Measurements from ENCODE around the gene TEKT1. TPM values are rescaled to one million over a fixed set of nuclear protein-coding genes. Genes with fewer than 3 reads are reported as not detected.
"Not testable (repeated sequence)": the region's sequence is repeated elsewhere in the genome, so short reads cannot be mapped to it uniquely, and the experiment has no call there.

TEKT1 gene
- total RNA-seq, 2 donors from 2014 or later = not detected

DNA sequence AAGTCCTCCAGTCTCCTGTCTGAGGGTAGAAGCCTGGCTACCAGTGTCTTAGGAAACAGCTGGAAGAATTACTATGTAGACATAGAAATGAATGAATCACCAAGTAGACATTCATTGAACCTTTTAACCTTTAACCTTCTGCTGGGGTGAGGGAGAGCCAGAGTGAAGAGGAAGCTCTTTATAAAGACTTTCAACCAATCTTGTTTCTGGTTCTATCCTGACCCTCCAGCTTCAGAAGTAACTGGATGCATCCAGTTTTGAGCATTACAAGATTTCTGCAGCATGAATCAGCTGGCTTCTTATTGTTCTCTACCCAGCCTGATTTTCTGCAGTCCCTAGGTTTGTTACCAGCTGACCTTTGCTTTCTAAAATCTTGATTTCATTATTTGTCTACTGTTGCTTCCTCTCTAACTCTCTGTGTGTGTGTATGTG is 8.5 kb downstream of the TEKT1 start:
- no peak for ATAC-seq
- intact Hi-C loops (cut with DNase I) = no loop called here
- no peak for DNase-seq

DNA sequence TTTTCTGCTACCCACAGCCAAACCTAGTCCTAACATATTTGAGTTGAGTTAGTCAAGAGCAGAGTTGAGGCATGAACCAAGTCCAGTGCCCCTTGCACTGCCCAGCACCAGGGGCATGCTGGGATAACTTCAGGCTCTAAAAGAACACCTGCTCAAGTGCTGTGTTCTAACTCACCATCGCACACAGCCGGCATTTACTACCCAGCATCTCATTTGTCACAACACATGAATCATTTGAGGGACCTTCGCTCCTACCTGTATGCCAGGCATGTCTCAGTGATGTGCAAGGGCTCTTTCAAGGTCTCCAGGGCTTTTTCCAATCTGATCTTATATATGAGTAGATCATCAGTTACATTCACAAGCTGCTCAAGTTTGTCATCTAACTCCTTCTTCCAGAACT is 12.6 kb downstream of the TEKT1 start:
- ATAC-seq (no peak), DNase-seq (no peak)
- intact Hi-C loops (cut with DNase I) = no loop called here

DNA sequence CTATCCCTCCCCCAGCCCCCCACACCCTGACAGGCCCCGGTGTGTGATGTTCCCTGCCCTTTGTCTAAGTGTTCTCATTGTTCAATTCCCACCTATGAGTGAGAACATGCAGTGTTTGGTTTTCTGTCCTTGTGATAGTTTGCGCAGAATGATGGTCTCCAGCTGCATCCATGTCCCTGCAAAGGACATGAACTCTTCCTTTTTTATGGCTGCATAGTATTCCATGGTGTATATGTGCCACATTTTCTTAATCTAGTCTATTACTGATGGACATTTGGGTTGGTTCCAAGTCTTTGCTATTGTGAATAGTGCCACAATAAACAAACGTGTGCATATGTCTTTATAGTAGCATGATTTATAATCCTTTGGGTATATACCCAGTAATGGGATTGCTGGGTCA is 15.2 kb downstream of the TEKT1 start:
- ATAC-seq; DNase-seq; intact Hi-C loops (cut with DNase I): not testable (repeated sequence)

DNA sequence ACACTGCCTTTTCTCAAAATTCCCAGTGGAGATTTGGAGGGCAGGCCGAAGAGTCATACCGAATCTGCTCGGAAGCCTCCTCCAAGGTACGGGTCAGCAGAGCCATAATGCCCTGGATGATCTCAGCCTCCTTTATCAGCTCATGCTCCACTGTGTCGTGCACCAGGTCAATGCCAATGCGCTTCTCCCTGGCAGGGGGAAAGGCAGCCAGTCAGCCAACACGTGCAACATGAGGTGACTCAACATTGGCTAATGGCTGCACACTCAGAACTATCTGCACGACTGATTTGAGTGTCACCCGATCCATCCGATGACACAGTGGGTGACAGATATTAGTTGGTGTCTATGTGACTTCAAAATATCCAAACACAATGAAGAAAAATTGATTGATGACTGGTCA is 15.8 kb downstream of the TEKT1 start:
- ATAC-seq = no peak
- intact Hi-C loops (cut with DNase I) = no loop called here

DNA sequence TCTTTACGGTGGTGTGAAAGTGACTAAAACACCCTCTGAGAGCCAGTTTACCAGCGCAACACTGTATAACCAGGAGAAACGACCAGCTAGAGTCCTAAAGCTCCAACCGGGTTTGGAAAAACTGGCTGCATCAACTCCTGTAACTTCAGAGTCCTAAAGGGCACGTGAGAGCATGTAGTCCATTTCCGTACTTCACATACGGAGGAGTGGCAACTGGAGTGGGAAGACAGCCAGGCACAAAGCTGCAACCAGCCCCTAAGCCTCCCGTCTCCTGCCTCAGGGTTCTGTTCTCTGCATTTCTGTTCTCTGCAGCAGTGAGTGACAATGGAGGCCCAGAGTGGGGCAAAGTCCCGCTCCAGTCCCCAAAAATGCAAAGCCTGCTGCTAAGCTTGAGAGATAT is 19.2 kb downstream of the TEKT1 start:
- ATAC-seq (no peak), DNase-seq (no peak)
- intact Hi-C loops (cut with DNase I) = no loop called here

More for the DNA sequence above, 15.8 kb downstream of the TEKT1 start:
- DNase-seq = no peak

DNA sequence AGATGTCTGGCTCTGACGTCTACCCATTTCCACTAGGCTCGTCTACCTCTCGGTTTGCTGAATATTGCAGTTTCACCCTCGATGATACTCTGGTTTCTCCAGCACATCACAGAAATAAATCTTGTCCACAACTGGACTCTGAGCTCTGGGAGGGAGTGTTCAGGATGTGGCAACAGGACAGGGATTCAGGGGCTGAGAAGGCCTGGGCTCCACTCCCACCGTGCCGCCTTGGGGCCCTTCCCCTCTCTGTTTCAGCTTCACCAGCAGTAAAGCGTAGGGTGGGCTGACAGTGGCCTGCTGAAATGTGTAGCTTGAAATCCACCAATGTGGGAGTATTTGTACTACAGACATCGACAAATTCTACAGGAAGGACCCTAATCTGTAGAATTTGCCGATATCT is 20.0 kb downstream of the TEKT1 start:
- ATAC-seq (no peak), DNase-seq (no peak)
- intact Hi-C loops (cut with DNase I) = no loop called here

DNA sequence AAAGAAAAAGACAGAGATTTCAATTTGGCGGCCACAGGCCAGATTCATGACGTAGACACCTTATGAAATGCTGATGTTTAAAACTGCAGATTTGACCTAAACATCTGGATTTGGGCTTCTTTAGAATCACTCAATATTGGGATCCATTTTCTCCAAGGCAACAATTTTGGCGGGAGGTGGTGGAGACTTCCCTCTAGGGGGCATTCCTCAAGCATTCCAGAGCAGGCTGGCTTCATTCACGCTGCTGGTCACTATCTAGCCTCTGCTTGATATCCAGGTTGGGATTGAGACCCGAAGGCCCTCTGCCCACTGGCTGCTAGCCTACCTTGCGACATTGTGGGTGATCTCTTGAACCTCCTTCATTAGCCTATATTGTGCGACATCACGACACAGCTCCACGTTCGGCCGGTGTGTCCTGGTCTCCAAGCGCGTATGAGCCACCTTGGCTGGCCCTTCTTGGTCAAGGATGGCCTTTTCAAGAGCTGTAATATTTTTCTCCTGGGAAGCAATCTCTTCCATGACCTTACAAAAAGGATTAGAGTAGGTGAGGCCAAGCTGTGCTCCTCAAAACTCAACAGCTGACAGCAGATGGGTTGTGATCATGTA is 31.0 kb downstream of the TEKT1 start:
- no peak for ATAC-seq
- intact Hi-C loops (cut with DNase I) = no loop called here
- DNase-seq = no peak

DNA sequence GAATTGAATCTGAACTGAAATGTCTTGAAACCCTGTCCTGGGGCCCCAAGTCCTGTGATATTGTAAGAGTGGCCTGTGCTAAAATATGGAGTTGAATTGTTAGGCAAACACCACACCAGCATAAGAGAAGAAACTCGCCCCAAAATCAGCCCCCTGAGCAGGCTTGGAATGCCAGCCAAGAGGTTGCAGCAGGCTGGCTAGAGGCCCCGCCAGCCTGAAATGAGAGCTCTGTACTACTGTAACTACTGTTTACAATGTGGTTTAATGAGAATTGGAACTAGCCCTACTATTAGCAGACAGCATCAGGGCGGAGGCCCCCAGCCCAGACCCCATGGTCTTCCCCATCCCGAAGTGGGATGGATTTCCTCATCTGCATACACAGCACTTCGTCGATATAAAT is 31.8 kb downstream of the TEKT1 start:
- ATAC-seq = no peak
- intact Hi-C loops (cut with DNase I) = no loop called here
- no peak for DNase-seq

DNA sequence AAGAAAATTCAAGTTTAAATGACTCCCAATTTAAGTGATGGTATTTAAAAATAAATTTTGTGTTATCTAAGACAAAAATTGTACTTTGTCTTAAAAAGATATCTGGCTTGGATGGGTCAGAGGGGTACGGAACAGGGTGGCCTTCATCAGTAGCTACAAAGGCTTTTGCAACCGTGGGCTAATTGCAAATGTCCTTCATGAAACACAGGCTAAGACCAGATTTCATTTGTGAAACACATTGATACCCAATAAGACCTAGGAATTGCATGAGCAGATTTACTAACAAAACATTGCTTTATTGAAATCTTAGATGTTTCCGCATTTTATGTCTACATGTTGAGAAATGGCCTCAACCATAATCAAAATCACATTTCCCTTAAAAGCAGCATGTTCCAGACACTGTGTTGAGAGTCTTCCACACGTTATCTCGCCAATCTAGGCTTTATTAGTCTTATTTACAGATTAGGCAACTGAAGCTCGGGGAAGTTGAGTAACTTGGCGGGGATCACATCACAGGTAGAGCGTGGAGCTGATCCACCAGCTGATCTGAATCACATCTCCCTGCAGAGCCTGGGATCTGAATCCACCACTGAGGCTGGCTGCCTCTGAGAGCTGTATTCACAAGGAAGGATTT is 33.7 kb downstream of the TEKT1 start:
- DNase-seq = no peak
- intact Hi-C loops (cut with DNase I) = no loop called here
- ATAC-seq = no peak

DNA sequence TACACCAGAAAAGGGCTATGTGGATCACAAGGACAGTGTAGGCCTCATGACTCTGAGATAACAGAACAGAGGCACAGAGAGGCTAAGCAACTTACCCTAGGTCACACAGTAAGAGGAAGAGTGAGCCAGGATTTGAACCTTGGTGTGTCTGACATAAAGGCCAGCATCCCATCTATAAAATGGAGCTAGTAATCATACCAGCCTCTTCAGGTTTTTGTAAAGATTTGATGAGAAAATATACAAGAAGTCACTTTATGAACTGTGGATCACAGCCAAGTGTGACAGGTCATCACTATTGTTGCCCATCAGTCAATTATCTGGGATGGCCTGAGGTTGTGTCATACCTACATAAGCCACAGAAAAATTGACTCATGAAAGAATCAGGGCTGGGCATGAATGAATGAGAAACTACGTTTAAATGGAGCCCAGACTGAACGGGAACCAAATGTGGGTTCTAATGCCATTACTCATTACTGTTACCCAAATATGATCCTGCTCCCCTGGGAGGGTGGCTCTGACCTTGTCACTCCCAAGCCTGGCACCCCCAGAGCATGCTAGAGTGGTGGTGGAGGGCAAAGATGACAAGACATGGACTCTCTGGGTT is 34.5 kb downstream of the TEKT1 start:
- no peak for DNase-seq
- no peak for ATAC-seq
- intact Hi-C loops (cut with DNase I) = no loop called here

DNA sequence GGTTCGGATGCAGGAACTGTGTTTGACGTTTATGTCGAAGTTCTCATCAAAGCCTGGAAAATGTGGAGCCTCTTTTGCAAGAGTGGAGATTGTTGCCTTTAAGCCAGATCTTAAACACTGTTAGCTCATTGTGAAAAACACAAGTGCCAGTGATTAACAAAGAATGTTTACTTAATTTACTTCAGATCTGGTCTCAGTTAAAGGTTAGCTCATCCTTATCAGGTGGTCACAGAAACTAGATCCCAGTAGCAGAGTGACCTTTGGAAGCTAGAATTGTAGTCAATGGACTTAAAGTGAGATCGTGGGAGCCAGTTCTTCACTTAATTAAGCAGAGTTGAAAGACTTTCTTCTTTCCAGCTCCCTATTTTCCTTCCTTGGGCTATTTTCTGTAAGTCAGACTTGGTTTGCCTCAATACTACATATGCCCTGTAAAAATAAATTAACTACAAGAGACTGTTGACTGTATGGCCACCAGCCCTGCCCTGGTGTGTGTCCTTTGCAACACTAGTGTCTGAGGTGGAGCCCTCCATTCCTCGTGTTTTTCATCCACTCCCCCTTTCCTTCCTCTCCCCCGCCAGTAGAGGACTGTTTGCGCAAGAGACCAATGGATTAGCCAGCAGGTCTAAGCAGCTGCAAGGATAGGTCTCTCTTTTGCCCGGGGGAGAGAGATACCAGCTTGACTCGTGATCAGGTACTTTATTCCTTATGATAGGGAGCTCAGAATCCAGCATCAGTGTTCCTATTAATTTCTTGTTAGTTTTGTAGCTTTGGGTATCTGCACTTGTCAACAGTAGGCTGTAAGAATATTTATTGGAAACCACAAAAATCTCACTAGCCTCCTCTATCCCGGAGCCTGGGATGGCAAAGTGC is 35.3 kb downstream of the TEKT1 start:
- no peak for ATAC-seq
- intact Hi-C loops (cut with DNase I) = no loop called here
- DNase-seq = no peak

DNA sequence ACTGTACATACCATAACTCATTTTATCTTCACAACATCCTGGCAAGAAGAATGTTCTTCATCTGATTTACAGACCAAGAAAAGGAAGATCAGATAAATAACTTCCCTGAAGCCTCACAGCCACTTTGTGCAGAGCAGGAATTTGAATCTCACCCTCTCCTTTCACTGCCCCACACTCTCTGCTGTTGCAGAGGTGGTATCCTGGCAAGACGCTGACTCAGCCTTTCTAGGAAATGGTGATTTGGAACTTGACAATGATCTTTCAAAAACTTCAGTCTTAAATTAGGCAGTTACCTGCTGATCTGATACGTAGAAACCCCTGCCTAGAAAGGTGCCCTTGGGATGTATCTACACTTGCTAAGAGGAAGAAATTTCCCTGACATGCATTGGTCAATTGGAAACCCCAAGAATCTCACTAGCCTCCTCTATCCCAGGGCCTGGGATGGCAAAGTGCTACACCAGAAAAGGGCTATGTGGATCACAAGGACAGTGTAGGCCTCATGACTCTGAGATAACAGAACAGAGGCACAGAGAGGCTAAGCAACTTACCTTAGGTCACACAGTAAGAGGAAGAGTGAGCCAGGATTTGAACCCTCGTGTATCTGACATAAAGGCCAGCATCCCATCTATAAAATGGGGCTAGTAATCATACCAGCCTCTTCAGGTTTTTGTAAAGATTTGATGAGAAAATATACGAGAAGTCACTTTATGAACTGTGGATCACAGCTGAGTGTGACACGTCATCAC is 37.6 kb downstream of the TEKT1 start:
- DNase-seq (no peak), ATAC-seq (no peak)
- intact Hi-C loops (cut with DNase I) = no loop called here

DNA sequence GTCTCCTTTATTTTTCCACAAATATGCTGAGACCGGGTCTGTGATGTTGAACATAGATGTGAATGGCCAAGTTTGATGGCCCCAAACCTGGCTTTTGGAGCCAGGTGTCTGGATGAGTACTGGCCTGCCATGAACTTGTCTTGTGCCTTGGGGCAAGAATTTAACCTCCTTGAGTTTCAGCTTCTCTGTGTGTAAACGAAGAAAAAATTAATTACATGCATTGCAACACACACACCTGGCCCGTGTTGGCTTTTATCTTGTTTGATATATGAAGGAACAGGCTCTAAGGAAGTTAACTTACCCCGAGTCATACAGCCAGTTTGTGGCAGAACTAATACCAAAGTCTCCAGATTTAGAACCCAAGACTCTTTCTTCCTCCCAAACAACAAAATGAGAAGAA is 42.4 kb downstream of the TEKT1 start:
- no peak for ATAC-seq
- DNase-seq = no peak
- intact Hi-C loops (cut with DNase I) = no loop called here

DNA sequence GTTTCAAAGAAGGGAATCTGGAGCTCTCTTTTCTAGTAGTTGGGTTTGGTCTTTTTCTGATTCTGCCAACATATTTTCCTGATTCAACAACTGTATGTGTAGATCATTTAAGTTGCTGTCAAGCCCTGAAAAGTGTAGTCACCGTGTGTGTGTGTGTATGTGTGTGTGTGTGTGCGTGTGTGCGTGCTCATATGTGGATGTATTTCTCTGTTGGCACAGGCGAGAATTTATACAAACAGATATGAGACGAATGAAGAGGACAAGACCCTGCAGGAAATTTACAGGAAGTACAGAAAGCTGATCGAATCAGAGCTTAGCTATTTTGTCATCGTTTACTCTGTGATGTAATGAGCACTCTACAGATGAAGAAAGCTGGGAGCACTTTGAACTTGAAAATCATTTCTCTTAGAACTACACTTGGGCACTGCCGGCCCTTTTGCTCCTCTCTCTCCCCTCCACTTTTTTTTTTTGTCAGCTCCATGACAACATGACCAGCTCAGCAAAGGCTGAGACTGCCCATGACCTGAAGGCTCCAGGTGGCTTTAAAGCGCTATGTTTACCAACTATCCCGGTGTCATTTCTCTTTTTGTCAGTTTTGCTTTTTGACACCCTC is 44.3 kb downstream of the TEKT1 start:
- intact Hi-C loops (cut with DNase I) = no loop called here
- DNase-seq (no peak), ATAC-seq (no peak)

DNA sequence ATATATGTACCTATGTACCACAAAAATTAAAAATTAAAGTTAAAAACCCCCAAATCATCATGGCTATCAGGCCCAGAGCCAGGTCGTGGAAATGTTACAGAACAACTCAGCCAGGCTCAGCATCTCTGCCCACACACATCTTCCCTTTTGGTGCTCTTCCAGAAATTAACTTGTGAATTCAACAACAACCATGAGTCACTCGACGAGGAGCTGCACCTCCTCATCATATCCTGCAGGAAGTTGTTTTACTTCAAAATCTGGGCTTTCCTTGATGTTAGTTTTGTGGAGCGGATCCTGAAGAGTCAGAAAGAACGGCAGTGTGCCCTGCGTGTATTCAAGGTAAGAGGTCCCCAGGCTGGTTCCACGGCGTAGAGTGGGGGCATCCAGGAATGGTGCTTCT is 44.9 kb downstream of the TEKT1 start:
- intact Hi-C loops (cut with DNase I) = no loop called here
- DNase-seq = no peak
- ATAC-seq = no peak

DNA sequence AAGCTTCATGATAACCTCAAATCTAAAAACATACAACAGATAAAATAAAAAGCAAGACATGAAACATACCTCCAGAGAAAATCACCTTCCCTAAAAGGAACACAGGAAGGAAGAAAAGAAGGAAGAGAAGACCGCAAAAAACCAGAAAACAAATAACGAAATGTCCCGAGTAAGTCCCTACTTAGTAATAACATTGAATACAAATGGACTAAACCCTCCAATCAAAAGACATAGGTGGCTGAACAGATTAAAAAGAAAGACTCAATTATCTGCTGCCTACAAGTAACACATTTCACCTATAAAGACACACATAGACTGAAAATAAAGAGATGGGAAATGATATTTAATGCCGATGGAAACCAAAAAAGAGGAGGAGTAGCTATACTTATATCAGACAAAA is 49.3 kb downstream of the TEKT1 start:
- no peak for DNase-seq
- ATAC-seq = no peak
- intact Hi-C loops (cut with DNase I) = no loop called here

DNA sequence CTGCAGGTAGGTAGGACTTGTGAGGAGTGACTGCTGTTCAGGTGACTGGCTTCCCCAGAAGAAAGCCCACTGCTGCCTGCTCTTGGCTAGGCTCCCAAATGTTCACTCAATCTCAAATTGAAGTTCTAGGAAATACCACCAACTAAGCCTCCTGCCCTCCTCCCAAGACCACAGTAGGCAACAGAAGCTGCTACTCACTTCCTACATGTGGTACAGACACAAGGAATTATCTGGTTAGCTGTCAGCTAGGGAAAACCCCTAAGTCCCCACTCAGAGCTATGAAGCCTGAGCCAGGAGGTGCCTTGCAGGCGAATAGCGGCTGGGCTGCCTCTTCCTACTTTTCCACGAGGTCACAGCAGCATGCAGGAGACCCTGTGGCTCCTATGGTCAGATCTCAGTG is 50.6 kb downstream of the TEKT1 start:
- DNase-seq = no peak
- ATAC-seq = no peak
- intact Hi-C loops (cut with DNase I) = no loop called here

DNA sequence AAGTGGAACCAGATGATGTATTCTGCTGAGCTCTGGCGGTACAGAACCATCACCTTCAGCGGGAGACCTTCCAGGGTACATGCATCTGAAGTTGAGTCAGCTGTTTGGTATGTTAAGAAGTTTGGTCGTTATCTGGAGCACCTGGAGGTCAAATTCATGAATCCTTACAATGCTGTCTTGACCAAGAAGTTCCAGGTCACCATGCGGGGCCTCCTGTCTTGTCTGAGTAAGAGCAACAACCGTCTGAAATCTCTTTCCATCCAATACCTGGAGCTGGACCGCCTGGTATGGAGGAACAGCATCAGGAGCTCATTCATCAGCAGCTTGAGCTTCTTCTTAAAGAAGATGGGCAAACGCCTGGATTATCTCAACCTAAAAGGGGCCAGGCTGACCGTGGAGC is 51.5 kb downstream of the TEKT1 start:
- ATAC-seq (no peak), DNase-seq (no peak)
- intact Hi-C loops (cut with DNase I) = no loop called here

DNA sequence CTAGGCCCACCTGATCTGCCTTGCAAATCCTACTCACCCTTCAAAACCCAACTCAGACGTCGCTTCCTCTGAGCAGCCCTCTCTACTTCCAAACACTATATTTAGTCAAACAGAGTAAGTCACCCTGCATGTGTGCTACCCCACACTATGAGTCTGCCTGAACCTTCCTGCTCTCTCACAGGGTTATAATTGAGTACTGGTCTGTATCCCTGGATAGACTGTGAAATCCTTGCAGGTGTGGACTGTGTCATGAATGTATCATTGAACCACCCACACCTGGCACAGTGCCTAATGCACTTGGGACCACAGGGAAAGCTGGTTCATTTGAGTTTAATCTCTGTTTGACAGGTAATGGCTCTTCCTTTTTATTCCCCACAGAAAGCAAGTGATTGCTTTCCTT is 52.1 kb downstream of the TEKT1 start:
- no peak for DNase-seq
- ATAC-seq = no peak
- intact Hi-C loops (cut with DNase I) = no loop called here

All from left cardiac atrium (tissue), 4 donors.